IMR-90 (cell line): ENCODE results near the gene VRK2. TPM values are rescaled to one million over a fixed set of nuclear protein-coding genes. Genes with fewer than 3 reads are reported as not detected.

Source experiments
- ATAC-seq: fragments of 200-7000 bp; cut with Tn5 transposase; 2 replicates; pipeline ENCODE4 v1.9.1; 2020; ENCODE audit warnings: low read depth, mild to moderate bottlenecking, moderate library complexity
- BruUV-seq: library from RNA; stranded (reverse); fragments of 400-500 nt; replicated peaks from 2 replicates; lab custom pipeline; 2021; lab: Mats Ljungman, UMichigan
- CTCF ChIA-PET: fragments of 300-600 bp; formaldehyde crosslinking; extraction: SDS; loops from one replicate; lab custom pipeline; 2021; ENCODE audit warnings: antibody characterized with exemption; lab: Yijun Ruan, JAX
- POLR2A ChIA-PET: fragments of 300-600 bp; sonication (Branson Sonifier 250); formaldehyde crosslinking; loops from one replicate; lab custom pipeline; 2022; ENCODE audit warnings: antibody characterized with exemption; ENCODE audit not compliant: unreplicated experiment; lab: Charles Lee
- DNase-seq: peaks from one replicate; pipeline ENCODE4 v3.0.0; 2013
- H2AFZ ChIP-seq: replicated peaks from 2 replicates; pipeline ENCODE3; 2013; ENCODE audit warnings: low read length, mild to moderate bottlenecking; ENCODE audit not compliant: poor library complexity
- H2AK5ac ChIP-seq: 2 replicates; pipeline ENCODE4 v1.6.1; 2013; ENCODE audit warnings: low read depth, low read length, inconsistent platforms
- H2AK9ac ChIP-seq: replicated peaks from 2 replicates; pipeline ENCODE3; 2013; ENCODE audit warnings: mild to moderate bottlenecking, low read depth, low read length, moderate library complexity; ENCODE audit not compliant: poor library complexity
- H2BK120ac ChIP-seq: 2 replicates; pipeline ENCODE4 v1.6.1; 2013; ENCODE audit warnings: low read depth, low read length, inconsistent platforms
- H2BK15ac ChIP-seq: 3 replicates; pipeline ENCODE4 v1.6.1; 2013; ENCODE audit warnings: low read depth, low read length, inconsistent platforms
- H2BK20ac ChIP-seq: 2 replicates; pipeline ENCODE4 v1.6.1; 2013; ENCODE audit warnings: low read depth, mild to moderate bottlenecking, inconsistent platforms, low read length, moderate library complexity
- H2BK5ac ChIP-seq: 2 replicates; pipeline ENCODE4 v1.6.1; 2013; ENCODE audit warnings: mild to moderate bottlenecking, low read depth, low read length, inconsistent platforms; ENCODE audit not compliant: poor library complexity, severe bottlenecking
- H3K14ac ChIP-seq: replicated peaks from 2 replicates; pipeline ENCODE4 v1.6.1; 2013; ENCODE audit warnings: low read depth, low read length, inconsistent platforms
- H3K18ac ChIP-seq: 2 replicates; pipeline ENCODE4 v1.6.1; 2013; ENCODE audit warnings: low read depth, low read length, control low read depth
- H3K23ac ChIP-seq: 2 replicates; pipeline ENCODE4 v1.6.1; 2013; ENCODE audit warnings: low read depth, low read length, inconsistent platforms
- H3K27ac ChIP-seq: 2 replicates; pipeline ENCODE4 v1.5.1; 2013; ENCODE audit warnings: mild to moderate bottlenecking, control low read depth, low read length; ENCODE audit not compliant: insufficient read depth
- H3K27me3 ChIP-seq: 2 replicates; pipeline ENCODE4 v1.6.1; 2013; ENCODE audit warnings: low read length; ENCODE audit not compliant: control insufficient read depth, insufficient read depth
- H3K36me3 ChIP-seq: 2 replicates; pipeline ENCODE4 v1.6.1; 2013; ENCODE audit warnings: low read length, mixed read lengths; ENCODE audit not compliant: control insufficient read depth, insufficient read depth
- H3K4ac ChIP-seq: 2 replicates; pipeline ENCODE4 v1.6.1; 2013; ENCODE audit warnings: low read depth, low read length, inconsistent platforms
- H3K4me1 ChIP-seq: 2 replicates; pipeline ENCODE4 v1.6.1; 2013; ENCODE audit warnings: low read length, mixed read lengths; ENCODE audit not compliant: control insufficient read depth, insufficient read depth
- H3K4me2 ChIP-seq: 2 replicates; pipeline ENCODE4 v1.6.1; 2013; ENCODE audit warnings: low read depth, mild to moderate bottlenecking, control low read depth, low read length, moderate library complexity
- H3K4me3 ChIP-seq: 2 replicates; pipeline ENCODE4 v1.5.1; 2013; ENCODE audit warnings: low read depth, mild to moderate bottlenecking, control low read depth, low read length, moderate library complexity; ENCODE audit not compliant: insufficient read depth
- H3K56ac ChIP-seq: 2 replicates; pipeline ENCODE4 v1.6.1; 2013; ENCODE audit warnings: low read length, inconsistent platforms; ENCODE audit not compliant: insufficient read depth; ENCODE audit errors: extremely low read depth
- H3K79me1 ChIP-seq, 2 experiments: 2 replicates each; pipeline ENCODE4 v1.6.1; 2013; ENCODE audit warnings: low read length in 2 of 2, inconsistent platforms in 1 of 2, low read depth in 1 of 2
- H3K9ac ChIP-seq: 2 replicates; pipeline ENCODE4 v1.6.1; 2013; ENCODE audit warnings: low read depth, low read length, control low read depth
- H3K9me1 ChIP-seq: 2 replicates; pipeline ENCODE4 v1.6.1; 2013; ENCODE audit warnings: low read length, inconsistent platforms; ENCODE audit not compliant: insufficient read depth
- H3K9me3 ChIP-seq: 2 replicates; pipeline ENCODE4 v1.6.1; 2013; ENCODE audit warnings: low read length; ENCODE audit not compliant: control insufficient read depth, insufficient read depth
- H4K20me1 ChIP-seq: 2 replicates; pipeline ENCODE4 v1.6.1; 2013; ENCODE audit warnings: low read length, inconsistent platforms; ENCODE audit not compliant: insufficient read depth
- H4K5ac ChIP-seq: 2 replicates; pipeline ENCODE4 v1.6.1; 2013; ENCODE audit warnings: mild to moderate bottlenecking, low read depth, low read length, control low read depth
- H4K8ac ChIP-seq, 2 experiments: 2 replicates each; pipeline ENCODE4 v1.6.1; 2013; ENCODE audit warnings: low read depth in 2 of 2, low read length in 2 of 2, control low read depth in 1 of 2, inconsistent platforms in 1 of 2
- H4K91ac ChIP-seq: 2 replicates; pipeline ENCODE4 v1.6.1; 2013; ENCODE audit warnings: low read depth, low read length, inconsistent platforms; ENCODE audit not compliant: insufficient read depth
- BHLHE40 ChIP-seq: fragments of 150-350 bp; IDR thresholded peaks from 2 replicates; pipeline ENCODE4 v1.6.1; 2016; ENCODE audit warnings: mild to moderate bottlenecking, low read depth, low read length
- CEBPB ChIP-seq: IDR thresholded peaks from 2 replicates; pipeline ENCODE4 v1.6.1; 2012; ENCODE audit warnings: low read depth, low read length, improper control_type of control experiment
- CHD1 ChIP-seq: IDR thresholded peaks from 2 replicates; pipeline ENCODE4 v1.6.1; 2012; ENCODE audit warnings: low read depth, low read length, improper control_type of control experiment
- CTCF ChIP-seq: conservative IDR thresholded peaks from 2 replicates; pipeline ENCODE4 v1.5.1; 2012; ENCODE audit warnings: mild to moderate bottlenecking, low read depth, low read length, improper control_type of control experiment
- FOS ChIP-seq: fragments of 150-350 bp; IDR thresholded peaks from 2 replicates; pipeline ENCODE4 v1.6.1; 2016; ENCODE audit warnings: low read depth, low read length
- MAFK ChIP-seq: IDR thresholded peaks from 2 replicates; pipeline ENCODE4 v1.6.1; 2012; ENCODE audit warnings: low read depth, low read length, improper control_type of control experiment
- MAZ ChIP-seq: IDR thresholded peaks from 2 replicates; pipeline ENCODE4 v1.6.1; 2012; ENCODE audit warnings: low read depth, mild to moderate bottlenecking, low read length, improper control_type of control experiment, moderate library complexity, borderline replicate concordance
- MXI1 ChIP-seq: IDR thresholded peaks from 2 replicates; pipeline ENCODE4 v1.6.1; 2012; ENCODE audit warnings: low read depth, mild to moderate bottlenecking, low read length, moderate library complexity, borderline replicate concordance
- NFE2L2 ChIP-seq: fragments of 150-350 bp; IDR thresholded peaks from 2 replicates; pipeline ENCODE4 v1.6.1; 2016; ENCODE audit warnings: low read depth, mild to moderate bottlenecking, low read length
- POLR2A ChIP-seq: IDR thresholded peaks from 2 replicates; pipeline ENCODE4 v1.6.1; 2012; ENCODE audit warnings: mild to moderate bottlenecking, low read depth, low read length
- RAD21 ChIP-seq: IDR thresholded peaks from 2 replicates; pipeline ENCODE4 v1.6.1; 2012; ENCODE audit warnings: low read length, improper control_type of control experiment
- RCOR1 ChIP-seq: IDR thresholded peaks from 2 replicates; pipeline ENCODE4 v1.6.1; 2012; ENCODE audit warnings: mild to moderate bottlenecking, low read length, improper control_type of control experiment; ENCODE audit not compliant: insufficient replicate concordance
- RFX5 ChIP-seq: IDR thresholded peaks from 2 replicates; pipeline ENCODE4 v1.8.0; 2012; ENCODE audit warnings: low read depth, mild to moderate bottlenecking, low read length, moderate library complexity
- SMC3 ChIP-seq: fragments of 150-350 bp; IDR thresholded peaks from 2 replicates; pipeline ENCODE4 v1.6.1; 2016; ENCODE audit warnings: low read depth, mild to moderate bottlenecking, antibody characterized with exemption, low read length, moderate library complexity
- WGBS, 2 experiments: methylation state at CpG; one replicate each; pipeline versions ENCODE4 v1.1.5 to v1.1.7; 2013; ENCODE audit warnings: missing lambda C conversion rate in 2 of 2; ENCODE audit not compliant: insufficient read length in 1 of 2; ENCODE audit errors: extremely low coverage in 2 of 2; 5-methylcytosine and 5-hydroxymethylcytosine counted together
- dilution Hi-C: fragments of 300-500 bp; cut with HindIII; formaldehyde crosslinking; loops from one replicate; pipeline ENCODE4 v1.14.3; 2018; ENCODE audit warnings: low sequenced_read_pairs; ENCODE audit not compliant: unreplicated experiment
- in situ Hi-C: fragments of 300-500 bp; cut with MboI; formaldehyde crosslinking; loops from 3 replicates; pipeline ENCODE4 v1.14.3; 2019; ENCODE audit warnings: low sequenced_read_pairs, inconsistent platforms, mixed read lengths
- intact Hi-C: fragments of 100-400 bp; cut with micrococcal nuclease; formaldehyde crosslinking; loops from 2 replicates; pipeline ENCODE4 v1.10.0; 2022
- polyA plus RNA-seq, 3 experiments: library from polyadenylated mRNA; depleted of rRNA; stranded (reverse); fragments of >200 nt; gene quantifications; 2 replicates each; pipeline ENCODE4 v1.2.3, GENCODE V29; 2012; ENCODE audit warnings: low replicate concordance in 1 of 3
- total RNA-seq: library from RNA; depleted of rRNA; stranded (reverse); fragments of >200 nt; gene quantifications from 2 replicates; pipeline ENCODE4 v1.2.3, GENCODE V29; 2012
- TF ChIP-seq, protein P1 (sequence below): fragments of 150-350 bp; IDR thresholded peaks from 2 replicates; pipeline ENCODE4 v1.6.1; 2016; ENCODE audit warnings: low read depth, mild to moderate bottlenecking, low read length, moderate library complexity, borderline replicate concordance
- TF ChIP-seq, protein P2 (sequence below): fragments of 150-350 bp; IDR thresholded peaks from 2 replicates; pipeline ENCODE4 v1.6.1; 2017; ENCODE audit warnings: mild to moderate bottlenecking, antibody characterized with exemption, low read length, low read depth

The VRK2 gene
- total and polyA plus RNA-seq, 2 of the 4 experiments (the other 2 are of a cell fraction) = 12.2 to 22.8 TPM

GRCh38 chr2:58044145-58044544, 2.5 kb upstream of the VRK2 start:
- no peak overlapping the region for H3K14ac ChIP-seq
- no peaks in the 10 kb centered on the region for H3K9me3 ChIP-seq
- no peak overlapping the region; the same call in 1 of the 2 replicates for H3K18ac ChIP-seq
- no peak overlapping the region for H3K23ac ChIP-seq
- no peaks in the 10 kb centered on the region for H4K20me1 ChIP-seq
- H3K9me1 ChIP-seq = no peaks in the 10 kb centered on the region
- peak overlapping the region; percentile 33; the same call in 1 of the 2 replicates for H2AK5ac ChIP-seq
- ChIA-PET CTCF (no interaction called here), POLR2A (no interaction called here)
- DNase-seq (no peak), ATAC-seq (no peak)
- H3K27me3 ChIP-seq = no peaks in the 10 kb centered on the region
- no peak overlapping the region for H4K8ac ChIP-seq
- H3K27ac ChIP-seq = no peak overlapping the region
- TF ChIP-seq MAZ = no peak
- TF ChIP-seq BHLHE40 = no peak
- no peak for TF ChIP-seq RCOR1
- no peak for TF ChIP-seq CHD1
- TF ChIP-seq NFE2L2 = no peak
- TF ChIP-seq MAFK = no peak
- TF ChIP-seq CTCF = no peak
- TF ChIP-seq SMC3 = no peak
- TF ChIP-seq RAD21 = no peak
- TF ChIP-seq RFX5 = no peak
- no peak for TF ChIP-seq MXI1
- TF ChIP-seq CEBPB = no peak
- TF ChIP-seq, protein P1, sequence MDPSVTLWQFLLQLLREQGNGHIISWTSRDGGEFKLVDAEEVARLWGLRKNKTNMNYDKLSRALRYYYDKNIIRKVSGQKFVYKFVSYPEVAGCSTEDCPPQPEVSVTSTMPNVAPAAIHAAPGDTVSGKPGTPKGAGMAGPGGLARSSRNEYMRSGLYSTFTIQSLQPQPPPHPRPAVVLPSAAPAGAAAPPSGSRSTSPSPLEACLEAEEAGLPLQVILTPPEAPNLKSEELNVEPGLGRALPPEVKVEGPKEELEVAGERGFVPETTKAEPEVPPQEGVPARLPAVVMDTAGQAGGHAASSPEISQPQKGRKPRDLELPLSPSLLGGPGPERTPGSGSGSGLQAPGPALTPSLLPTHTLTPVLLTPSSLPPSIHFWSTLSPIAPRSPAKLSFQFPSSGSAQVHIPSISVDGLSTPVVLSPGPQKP = no peak
- TF ChIP-seq POLR2A = no peak
- no peak for TF ChIP-seq FOS
- TF ChIP-seq, protein P2, sequence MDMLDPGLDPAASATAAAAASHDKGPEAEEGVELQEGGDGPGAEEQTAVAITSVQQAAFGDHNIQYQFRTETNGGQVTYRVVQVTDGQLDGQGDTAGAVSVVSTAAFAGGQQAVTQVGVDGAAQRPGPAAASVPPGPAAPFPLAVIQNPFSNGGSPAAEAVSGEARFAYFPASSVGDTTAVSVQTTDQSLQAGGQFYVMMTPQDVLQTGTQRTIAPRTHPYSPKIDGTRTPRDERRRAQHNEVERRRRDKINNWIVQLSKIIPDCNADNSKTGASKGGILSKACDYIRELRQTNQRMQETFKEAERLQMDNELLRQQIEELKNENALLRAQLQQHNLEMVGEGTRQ = no peak
- H3K9ac ChIP-seq = no peak overlapping the region
- H2BK120ac ChIP-seq = peak overlapping the region; percentile 49
- H3K4me2 ChIP-seq = no peak overlapping the region
- dilution Hi-C loops = no loop called here
- H3K4me1 ChIP-seq = peaks cover 2% of the 10 kb centered on the region; the same call in 1 of the 2 replicates
- H4K91ac ChIP-seq = peak overlapping the region; percentile 9; the same call in 1 of the 2 replicates
- no peaks in the 10 kb centered on the region for H3K36me3 ChIP-seq
- no peak overlapping the region for H4K5ac ChIP-seq
- peaks cover 7 to 22% of the 10 kb centered on the region in 2 experiments; a peak in 3 of 4 replicates for H3K79me1 ChIP-seq
- 0 out of 3 replicates have a peak overlapping the region, but pooled peaks have one; percentile 36 for H2BK15ac ChIP-seq
- WGBS, 2 experiments = no CpG with 5 or more reads among the region's 3 CpGs
- no TSS peak for BruUV-seq
- no peak overlapping the region for H2AFZ ChIP-seq
- no peak overlapping the region for H2AK9ac ChIP-seq
- intact Hi-C loops = loop anchor here (10.0 kb wide), 1 partner anchor 401 kb away; no protein-coding TSS in a partner anchor
- no peak overlapping the region for H3K4ac ChIP-seq
- no peak overlapping the region for H2BK5ac ChIP-seq
- in situ Hi-C loops = no loop called here
- no peak overlapping the region for H3K56ac ChIP-seq
- H2BK20ac ChIP-seq = no peak overlapping the region
- no peak overlapping the region for H3K4me3 ChIP-seq
